OCI-LY3 (cell line): ENCODE results near the gene UNC80.

Experiments
- H2AFZ ChIP-seq: fragments of 200-600, 300-600 bp; shearing (Covaris generic); 2 replicates; pipeline ENCODE4 v1.6.0; 2014; ENCODE audit warnings: antibody characterized with exemption, low read depth, low read length
- H3K27ac ChIP-seq: fragments of 200-600, 300-600 bp; sonication (generic); 2 replicates; pipeline ENCODE4 v1.5.1; 2014; ENCODE audit warnings: mild to moderate bottlenecking, low read length, moderate library complexity, mixed read lengths
- H3K27me3 ChIP-seq: fragments of 200-600, 300-600 bp; sonication (generic); 2 replicates; pipeline ENCODE4 v1.6.1; 2014; ENCODE audit warnings: low read depth, low read length, mixed read lengths
- H3K36me3 ChIP-seq: fragments of 200-600, 300-600 bp; sonication (generic); replicated peaks from 2 replicates; pipeline ENCODE3; 2014; ENCODE audit warnings: low read depth, low read length, mixed read lengths
- H3K4me1 ChIP-seq: fragments of 300-600, 200-600 bp; sonication (generic); 2 replicates; pipeline ENCODE4 v1.6.1; 2014; ENCODE audit warnings: low read length, mixed read lengths
- H3K4me2 ChIP-seq: fragments of 200-600, 300-600 bp; sonication (generic); 2 replicates; pipeline ENCODE4 v1.6.1; 2014; ENCODE audit warnings: low read length, mixed read lengths
- H3K4me3 ChIP-seq: fragments of 300-600, 200-600 bp; sonication (generic); 2 replicates; pipeline ENCODE4 v1.5.1; 2014; ENCODE audit warnings: antibody characterized with exemption, mild to moderate bottlenecking, low read length, moderate library complexity
- H3K79me2 ChIP-seq: fragments of 300-600, 200-600 bp; shearing (Covaris generic); 2 replicates; pipeline ENCODE4 v1.6.1; 2014; ENCODE audit warnings: mild to moderate bottlenecking, low read length, mixed read lengths
- H3K9ac ChIP-seq: fragments of 300-600, 200-600 bp; shearing (Covaris generic); 2 replicates; pipeline ENCODE4 v1.6.0; 2014; ENCODE audit warnings: mild to moderate bottlenecking, low read length, moderate library complexity
- H3K9me3 ChIP-seq: fragments of 200-600, 300-600 bp; shearing (Covaris generic); 2 replicates; pipeline ENCODE4 v1.6.1; 2014; ENCODE audit warnings: low read length, mixed read lengths; ENCODE audit not compliant: insufficient read depth
- H4K20me1 ChIP-seq: fragments of 200-600, 300-600 bp; sonication (generic); 2 replicates; pipeline ENCODE4 v1.6.1; 2016; ENCODE audit warnings: low read length, mixed read lengths; ENCODE audit not compliant: insufficient read depth
- CTCF ChIP-seq: fragments of 200-600, 300-600 bp; sonication (generic); IDR thresholded peaks from 2 replicates; pipeline ENCODE4 v1.5.1; 2014; ENCODE audit warnings: antibody characterized with exemption, low read length, low read depth
- EZH2phosphoT487 ChIP-seq: fragments of 200-600 bp; shearing (Covaris generic); IDR thresholded peaks from 2 replicates; pipeline ENCODE4 v1.6.1; 2018; ENCODE audit warnings: antibody characterized with exemption, mixed run types, low read depth

UNC80 gene

GRCh38 chr2:209830722-209831465 is 59.3 kb downstream of the UNC80 start:
- no peak overlapping the region for H2AFZ ChIP-seq
- H3K27me3 ChIP-seq, result no peaks in the 10 kb centered on the region
- no peaks in the 10 kb centered on the region for H4K20me1 ChIP-seq
- no peaks in the 10 kb centered on the region for H3K9me3 ChIP-seq
- no peaks in the 10 kb centered on the region for H3K4me1 ChIP-seq
- H3K9ac ChIP-seq, result no peak overlapping the region
- H3K27ac ChIP-seq, result no peak overlapping the region
- H3K4me2 ChIP-seq, result no peak overlapping the region
- no peaks in the 10 kb centered on the region for H3K36me3 ChIP-seq
- TF ChIP-seq EZH2phosphoT487, result no peak
- no peak for TF ChIP-seq CTCF
- no peaks in the 10 kb centered on the region for H3K79me2 ChIP-seq
- no peak overlapping the region for H3K4me3 ChIP-seq

GRCh38 chr2:209834767-209835166 is 63.1 kb downstream of the UNC80 start:
- Histone ChIP-seq H3K27ac (no peak overlapping the region), H3K36me3 (no peaks in the 10 kb centered on the region), H3K4me3 (no peak overlapping the region), H3K4me1 (no peaks in the 10 kb centered on the region), H3K9ac (no peak overlapping the region), H3K4me2 (no peak overlapping the region), H4K20me1 (no peaks in the 10 kb centered on the region), H3K79me2 (no peaks in the 10 kb centered on the region), H2AFZ (no peak overlapping the region), H3K9me3 (no peaks in the 10 kb centered on the region), H3K27me3 (no peaks in the 10 kb centered on the region)
- TF ChIP-seq CTCF (no peak), EZH2phosphoT487 (no peak)

GRCh38 chr2:209840434-209840833 is 68.8 kb downstream of the UNC80 start:
- Histone ChIP-seq H3K27ac (no peak overlapping the region), H3K36me3 (no peaks in the 10 kb centered on the region), H3K9ac (no peak overlapping the region), H3K79me2 (no peaks in the 10 kb centered on the region), H3K4me1 (no peaks in the 10 kb centered on the region), H3K4me2 (no peak overlapping the region), H3K4me3 (no peak overlapping the region), H3K27me3 (no peaks in the 10 kb centered on the region), H4K20me1 (no peaks in the 10 kb centered on the region), H2AFZ (no peak overlapping the region), H3K9me3 (no peaks in the 10 kb centered on the region)
- no peak for TF ChIP-seq EZH2phosphoT487
- no peak for TF ChIP-seq CTCF

- Histone ChIP-seq H2AFZ (no peak overlapping the region), H3K4me2 (no peak overlapping the region)
- TF ChIP-seq CTCF (no peak), EZH2phosphoT487 (no peak)
Observed at GRCh38 chr2:209845666-209846065, 74.0 kb downstream of the UNC80 start.

More at GRCh38 chr2:209845666-209846065, 74.0 kb downstream of the UNC80 start:
- H3K27ac ChIP-seq, result no peak overlapping the region
- H4K20me1 ChIP-seq, result no peaks in the 10 kb centered on the region
- no peaks in the 10 kb centered on the region for H3K27me3 ChIP-seq
- H3K36me3 ChIP-seq, result no peaks in the 10 kb centered on the region
- H3K4me3 ChIP-seq, result no peak overlapping the region
- no peak overlapping the region for H3K9ac ChIP-seq
- H3K4me1 ChIP-seq, result no peaks in the 10 kb centered on the region
- no peaks in the 10 kb centered on the region for H3K9me3 ChIP-seq
- H3K79me2 ChIP-seq, result no peaks in the 10 kb centered on the region
